ENCODE data around the gene MARCHF9. TPM values are rescaled to one million over a fixed set of nuclear protein-coding genes. Genes with fewer than 3 reads are reported as not detected.
A peak's percentile ranks its signal among the peaks of the same experiment; 100 is the strongest.
"Not testable (repeated sequence)": the region's sequence is repeated elsewhere in the genome, so short reads cannot be mapped to it uniquely, and the experiment has no call there.

MARCHF9 gene
- total RNA-seq, 1 experiment from 2014 or later: 21.8 TPM

DNA sequence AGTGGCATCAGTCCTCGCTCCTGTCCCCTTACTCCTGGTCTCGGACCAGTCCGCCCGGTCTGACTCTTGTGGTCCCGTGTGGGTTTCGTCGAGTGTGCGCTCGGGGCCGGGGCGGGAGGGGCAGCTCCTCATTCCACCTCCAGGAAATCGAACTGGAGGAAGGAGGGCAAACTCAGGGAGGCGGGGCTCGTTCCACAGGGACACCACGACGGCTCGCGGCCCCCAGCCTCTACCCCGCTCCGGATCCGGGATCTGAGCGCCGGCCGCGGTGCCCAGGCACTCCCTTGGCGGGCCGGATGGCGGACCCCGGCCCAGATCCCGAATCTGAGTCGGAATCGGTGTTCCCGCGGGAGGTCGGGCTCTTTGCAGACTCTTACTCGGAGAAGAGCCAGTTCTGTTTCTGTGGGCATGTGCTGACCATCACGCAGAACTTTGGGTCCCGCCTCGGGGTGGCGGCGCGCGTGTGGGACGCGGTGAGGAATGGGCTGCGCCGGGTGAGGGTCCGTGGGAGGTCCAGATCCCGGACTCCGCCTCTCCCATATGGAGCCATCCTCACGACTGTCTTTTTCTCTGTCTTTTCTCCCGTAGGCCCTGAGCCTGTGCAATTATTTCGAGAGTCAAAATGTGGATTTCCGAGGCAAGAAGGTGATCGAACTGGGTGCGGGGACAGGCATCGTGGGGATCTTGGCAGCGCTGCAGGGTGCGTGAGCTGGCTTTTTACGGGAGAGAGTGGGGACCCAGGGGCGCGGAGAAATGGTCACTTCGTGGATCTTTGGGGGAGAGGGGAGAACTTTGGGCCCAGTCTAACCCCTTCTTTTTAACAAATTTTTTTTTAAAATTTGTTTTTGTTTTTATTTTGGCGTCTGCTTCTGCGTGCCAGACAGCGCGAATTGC is 17.8 kb downstream of the MARCHF9 start, which contains the start of gene EEF1AKMT3:
TSS of gene EEF1AKMT3 (plus strand) at position 186 of the 894 bp plus-strand sequence. CDS start at position 297, 111 bp downstream.
- ChIA-PET CTCF (interaction anchor here (0.7 to 1.0 kb wide), 6 partner anchors 9 to 189 kb away, joined by 3 to 6 read pairs (median 4); partner anchors contain the start of gene TSFM), POLR2A (interaction anchor here (0.6 to 1.2 kb wide), 5 partner anchors 7 to 559 kb away, joined by 3 to 6 read pairs (median 3); partner anchors contain the start of gene TSPAN31), RAD21 (ENCODE audit: low non-redundant PET in 1 of 2, low total read pairs in 2 of 2, uncharacterized antibody in 2 of 2, unreplicated experiment in 2 of 2) (interaction anchor here in 1 of 2 experiments (1.0 kb wide), 1 partner anchor 10 kb away, joined by 3 read pairs; the partner anchor contains the start of gene TSFM)
- peaks cover 6 to 27% of the 10 kb centered on the region in 2 experiments; a peak in 3 of 4 replicates for H3K36me3 ChIP-seq (ENCODE audit: control insufficient read depth in 1 of 2, insufficient read depth in 2 of 2, low read length in 2 of 2)
- no peaks in the 10 kb centered on the region for H4K20me1 ChIP-seq (ENCODE audit: insufficient read depth)
- peaks cover 7 to 20% of the 10 kb centered on the region in 2 experiments for H3K4me1 ChIP-seq (ENCODE audit: control insufficient read depth in 1 of 2, insufficient read depth in 2 of 2, low read length in 2 of 2)
- peak within 1 kb of the TSS; percentile 88 for H3K4me2 ChIP-seq (ENCODE audit: low read length)
- TF ChIP-seq TCF7L2 (IDR thresholded peaks at IDR 0.05; ENCODE audit: borderline replicate concordance, extremely low read depth, insufficient read depth, insufficient read length) (no peak), POLR2AphosphoS5 (IDR thresholded peaks at IDR 0.05; ENCODE audit: low read depth, low read length) (peak; percentile 43; the same call in 1 of the 2 replicates)
- peak within 1 kb of the TSS; percentile 66 for H2AFZ ChIP-seq (ENCODE audit: low read depth, low read length, poor library complexity, severe bottlenecking)
- DNase-seq (ENCODE audit: low read depth, low spot score) (no peak), ATAC-seq (peak; percentile 64)
- peak within 1 kb of the TSS; percentile 93 for H3K27ac ChIP-seq (ENCODE audit: low read depth, low read length)
- H3K4me3 ChIP-seq (replicated peaks in 1 of 2; ENCODE audit: low read depth in 1 of 2, low read length in 2 of 2): peak within 1 kb of the TSS; percentile 91 to 97
- TSS peak; percentile 58 for BruUV-seq (replicated peaks)
- H3K79me2 ChIP-seq (ENCODE audit: insufficient read depth, low read length): peaks cover 25% of the 10 kb centered on the region
- no peaks in the 10 kb centered on the region for H3K9me3 ChIP-seq (ENCODE audit: control insufficient read depth in 1 of 2, insufficient read depth in 1 of 2, low read depth in 1 of 2, low read length in 2 of 2)
- H3K9ac ChIP-seq (ENCODE audit: low read length): peak within 1 kb of the TSS; percentile 97
- H3K27me3 ChIP-seq (ENCODE audit: insufficient read depth, low read length): no peaks in the 10 kb centered on the region
- no peaks in the 10 kb centered on the region for H3K9me2 ChIP-seq (ENCODE audit: insufficient read depth)
- intact Hi-C loops (cut with micrococcal nuclease): loop anchor here (1.0 kb wide), 1 partner anchor 10 kb away; the partner anchor contains the start of gene TSFM

DNA sequence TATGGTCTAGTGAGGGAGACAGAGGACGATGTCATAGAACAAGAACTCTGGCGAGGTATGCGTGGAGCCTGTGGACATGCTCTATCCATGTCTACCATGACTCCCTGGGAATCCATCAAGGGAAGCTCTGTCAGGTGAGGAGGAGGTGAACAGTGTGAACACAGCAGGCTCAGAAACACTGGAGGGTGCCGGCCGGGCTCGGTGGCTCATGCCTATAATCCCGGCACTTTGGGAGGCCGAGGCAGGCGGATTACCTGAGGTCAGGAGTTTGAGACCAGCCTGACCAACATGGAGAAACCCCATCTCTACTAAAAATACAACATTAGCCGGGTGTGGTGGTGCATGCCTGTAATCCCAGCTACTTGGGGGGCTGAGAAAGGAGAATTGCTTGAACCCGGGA is 19.7 kb downstream of the MARCHF9 start:
- RAD21 ChIA-PET (ENCODE audit: low non-redundant PET in 1 of 2, low total read pairs in 2 of 2, uncharacterized antibody in 2 of 2, unreplicated experiment in 2 of 2); H3K9ac ChIP-seq (ENCODE audit: low read length); H2AFZ ChIP-seq (ENCODE audit: low read depth, low read length, poor library complexity, severe bottlenecking); DNase-seq (ENCODE audit: low read depth, low spot score); H3K9me2 ChIP-seq (ENCODE audit: insufficient read depth); H3K9me3 ChIP-seq (ENCODE audit: control insufficient read depth in 1 of 2, insufficient read depth in 1 of 2, low read depth in 1 of 2, low read length in 2 of 2); BruUV-seq (replicated peaks); POLR2A ChIA-PET; H4K20me1 ChIP-seq (ENCODE audit: insufficient read depth); H3K27me3 ChIP-seq (ENCODE audit: insufficient read depth, low read length); intact Hi-C loops (cut with micrococcal nuclease); H3K4me2 ChIP-seq (ENCODE audit: low read length); H3K4me3 ChIP-seq (replicated peaks in 1 of 2; ENCODE audit: low read depth in 1 of 2, low read length in 2 of 2); H3K27ac ChIP-seq (ENCODE audit: low read depth, low read length); ATAC-seq: not testable (repeated sequence)
- H3K79me2 ChIP-seq (ENCODE audit: insufficient read depth, low read length): peaks cover 25% of the 10 kb centered on the region
- CTCF ChIA-PET: interaction anchor here (1.2 kb wide), 1 partner anchor 28 kb away, joined by 3 read pairs; no protein-coding TSS in a partner anchor
- H3K36me3 ChIP-seq (ENCODE audit: control insufficient read depth in 1 of 2, insufficient read depth in 2 of 2, low read length in 2 of 2): peaks cover 2 to 12% of the 10 kb centered on the region in 2 experiments; a peak in 2 of 4 replicates
- H3K4me1 ChIP-seq (ENCODE audit: control insufficient read depth in 1 of 2, insufficient read depth in 2 of 2, low read length in 2 of 2): peaks cover 5 to 17% of the 10 kb centered on the region in 2 experiments; a peak in 3 of 4 replicates

Data from HCT116 (cell line).